Stimulated activated CD4-positive, alpha-beta T cell treated with anti-CD3 and anti-CD28 coated beads, Interleukin-4, amount 100 ng/mL, for 48 hours (primary cell): ENCODE measurements around the gene UBE2Q2.
A peak's percentile ranks its signal among the peaks of the same experiment; 100 is the strongest.
"Not testable (repeated sequence)": the region's sequence is repeated elsewhere in the genome, so short reads cannot be mapped to it uniquely, and the experiment has no call there.

Experiments used
- DNase-seq, 2 donors: peaks; one replicate each; pipeline ENCODE4 v3.0.0-alpha.2; 2020; ENCODE audit warnings: low read depth in 2 of 2

Gene UBE2Q2

DNA sequence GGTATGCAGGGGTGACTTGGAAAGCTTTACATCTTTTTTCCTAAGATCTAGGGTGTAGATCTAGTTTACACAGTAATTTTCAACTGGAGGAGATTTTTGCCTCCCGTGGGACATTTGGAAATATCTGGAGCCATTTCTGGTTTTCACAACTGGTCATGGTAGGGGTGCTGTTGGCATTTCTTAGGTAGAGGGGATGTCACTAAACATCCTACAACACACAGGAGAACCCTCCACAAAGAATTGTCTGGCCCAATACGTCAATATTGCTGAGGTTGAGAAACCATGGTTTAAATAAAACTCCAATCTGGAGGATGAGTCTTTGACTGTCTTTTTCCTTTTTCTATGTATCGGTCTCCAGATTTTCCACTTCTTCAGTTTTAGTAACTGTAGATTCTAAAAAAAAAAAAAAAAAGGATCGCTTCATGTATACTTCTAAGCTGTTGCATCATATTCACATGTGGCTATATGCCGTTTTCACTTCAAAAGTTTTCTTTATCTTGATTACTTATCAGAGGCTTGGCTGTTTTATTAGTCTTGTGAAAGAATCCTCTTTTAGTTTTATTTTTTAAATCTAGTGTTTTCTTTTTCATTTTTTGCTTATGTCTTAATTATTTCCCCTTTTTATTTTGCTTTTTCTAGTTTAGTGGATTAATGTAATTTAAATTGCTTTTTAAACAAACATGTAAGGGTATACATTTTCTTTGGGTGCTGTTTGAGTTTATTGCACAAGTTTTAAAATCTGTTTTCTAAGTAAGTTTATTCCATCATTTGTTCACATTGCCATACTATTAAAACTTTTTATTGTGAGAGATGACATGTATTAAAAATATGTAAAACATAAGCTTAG lies 21.2 kb downstream of the UBE2Q2 start:
- no peak for DNase-seq

DNA sequence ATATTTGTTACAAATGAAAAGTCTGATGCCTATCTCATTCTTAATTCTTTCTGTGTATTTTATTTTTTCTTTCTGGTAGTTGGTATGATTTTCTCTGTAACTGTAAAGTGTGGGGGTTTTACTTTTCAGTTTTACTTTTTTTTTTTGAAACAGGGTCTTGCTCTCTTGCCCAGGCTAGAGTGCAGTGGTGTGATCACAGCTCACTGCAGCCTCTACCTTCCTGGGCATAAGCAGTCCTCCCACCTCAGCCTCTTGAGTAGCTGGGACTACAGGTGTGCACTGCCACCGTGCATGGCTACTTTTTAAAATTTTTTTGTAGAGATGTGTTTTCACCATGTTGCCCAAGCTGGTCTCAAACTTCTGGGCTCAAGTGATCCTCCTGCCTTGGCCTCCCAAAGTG lies 22.8 kb downstream of the UBE2Q2 start:
- not testable (repeated sequence) for DNase-seq

DNA sequence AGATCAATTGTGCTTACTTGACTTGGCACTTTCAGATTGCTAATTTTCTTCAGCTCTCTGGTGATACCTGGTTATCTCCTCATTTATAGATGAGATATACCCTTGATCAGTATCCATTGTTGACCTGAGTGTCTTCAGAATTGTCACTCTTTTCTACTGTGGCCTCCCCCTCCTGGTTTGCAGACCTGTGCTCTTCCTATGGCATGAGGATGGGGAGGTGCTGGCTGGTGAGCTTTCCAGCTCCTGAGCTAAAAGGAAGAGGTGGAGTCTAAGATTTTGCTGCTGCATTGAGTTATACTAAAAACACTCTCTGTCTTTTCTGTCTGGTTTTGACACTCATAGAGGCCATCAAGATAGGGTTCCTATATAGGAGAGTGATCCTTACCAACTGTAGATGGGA lies 23.7 kb downstream of the UBE2Q2 start:
- DNase-seq, result no peak

DNA sequence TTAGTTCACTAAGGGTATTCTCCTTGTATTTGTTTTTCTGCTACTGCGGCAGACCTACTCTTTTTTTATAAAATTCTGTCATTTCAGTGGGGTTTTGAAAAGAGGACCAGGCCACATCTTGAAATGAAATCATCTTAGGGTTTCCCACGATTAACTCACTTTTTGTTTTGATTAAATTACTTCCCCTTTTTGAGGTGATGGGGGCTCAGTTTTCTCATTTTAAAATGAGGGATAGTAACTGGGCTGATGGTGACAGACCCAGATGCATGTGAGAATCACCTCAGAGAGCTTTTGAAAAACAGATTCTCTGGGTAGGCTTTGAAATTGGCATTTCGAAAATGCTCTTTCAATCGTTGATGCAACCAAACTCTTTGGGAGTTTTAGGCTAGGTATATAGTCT lies 24.2 kb downstream of the UBE2Q2 start:
- no peak for DNase-seq

DNA sequence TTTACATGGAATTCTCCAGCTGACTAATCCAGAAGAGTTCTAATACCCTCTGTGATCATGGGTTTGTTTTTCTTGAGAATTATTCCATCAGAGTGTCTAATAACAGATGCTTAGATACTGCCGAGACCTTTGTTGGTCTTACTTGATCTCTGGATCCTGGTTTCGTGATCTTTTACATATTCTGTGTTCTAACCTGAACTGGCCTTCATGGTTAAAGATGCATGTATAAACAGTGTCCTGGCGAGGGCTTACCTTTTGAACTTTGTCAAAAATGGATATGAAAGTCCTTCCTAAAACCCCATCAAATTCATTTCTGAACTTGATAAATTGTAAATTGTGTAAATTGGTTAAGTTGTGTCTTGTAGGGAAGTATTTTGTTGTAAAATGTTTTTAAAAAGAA lies 24.8 kb downstream of the UBE2Q2 start:
- DNase-seq, result no peak

DNA sequence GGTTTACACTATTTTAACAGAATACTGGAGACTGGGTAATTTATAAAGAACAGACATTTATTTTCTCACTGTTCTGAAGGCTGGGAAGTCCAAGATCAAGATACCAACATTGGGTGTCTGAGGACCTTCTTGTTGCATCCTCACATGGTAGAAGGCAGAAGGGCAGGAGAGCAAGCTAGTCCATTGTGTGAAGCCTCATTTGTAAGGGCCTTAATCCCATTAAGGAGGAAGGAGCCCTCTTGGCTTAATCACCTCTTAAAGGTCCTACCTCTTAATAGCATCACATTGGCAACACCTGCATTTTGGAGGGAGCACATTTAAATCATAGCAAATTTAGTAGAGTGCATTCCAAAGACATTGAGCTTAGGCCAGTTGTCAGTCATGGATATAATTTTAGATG lies 26.2 kb downstream of the UBE2Q2 start:
- DNase-seq, result no peak

DNA sequence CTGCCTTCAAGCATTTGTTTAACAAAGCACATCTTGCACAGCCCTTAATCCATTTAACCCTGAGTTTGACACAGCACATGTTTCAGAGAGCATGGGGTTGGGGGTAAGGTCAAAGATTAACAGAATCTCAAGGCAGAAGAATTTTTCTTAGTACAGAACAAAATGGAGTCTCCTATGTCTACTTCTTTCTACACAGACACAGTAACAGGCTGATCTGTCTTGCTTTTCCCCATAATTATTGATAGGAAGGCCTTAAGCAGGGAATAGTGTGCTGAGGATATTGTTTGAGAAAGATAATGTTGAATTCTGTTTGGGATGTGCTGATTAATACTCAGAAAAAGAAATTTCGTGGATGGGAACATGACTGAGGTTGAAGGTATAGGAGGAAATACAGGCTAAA lies 28.3 kb downstream of the UBE2Q2 start:
- not testable (repeated sequence) for DNase-seq

DNA sequence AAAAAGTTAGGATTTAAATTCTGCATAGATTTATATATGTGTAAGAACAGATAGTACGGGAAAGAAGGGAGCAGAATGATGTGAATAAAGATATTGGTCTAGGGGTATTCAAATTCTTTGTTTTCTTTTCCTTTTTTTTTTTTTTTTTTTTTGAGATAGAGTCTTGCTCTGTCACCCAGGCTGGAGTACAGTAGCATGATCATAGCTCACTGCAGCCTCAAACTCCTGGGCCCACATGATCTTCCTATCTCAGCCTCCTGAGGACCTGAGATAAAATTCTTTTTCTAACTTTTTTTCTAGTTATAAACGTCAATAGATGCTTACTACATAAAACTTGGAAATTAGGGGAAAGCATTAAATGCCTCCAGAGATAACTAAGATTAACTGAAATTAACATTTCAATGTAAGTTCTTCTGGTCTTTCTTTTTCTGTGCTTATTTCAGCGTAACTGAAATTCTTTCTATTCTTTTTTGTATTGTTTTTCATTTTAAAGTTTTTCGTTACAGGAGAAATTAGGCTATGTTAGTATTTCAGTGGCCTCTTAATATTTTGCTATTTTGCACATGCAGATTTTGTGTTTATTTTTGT lies 29.2 kb downstream of the UBE2Q2 start:
- no peak for DNase-seq

DNA sequence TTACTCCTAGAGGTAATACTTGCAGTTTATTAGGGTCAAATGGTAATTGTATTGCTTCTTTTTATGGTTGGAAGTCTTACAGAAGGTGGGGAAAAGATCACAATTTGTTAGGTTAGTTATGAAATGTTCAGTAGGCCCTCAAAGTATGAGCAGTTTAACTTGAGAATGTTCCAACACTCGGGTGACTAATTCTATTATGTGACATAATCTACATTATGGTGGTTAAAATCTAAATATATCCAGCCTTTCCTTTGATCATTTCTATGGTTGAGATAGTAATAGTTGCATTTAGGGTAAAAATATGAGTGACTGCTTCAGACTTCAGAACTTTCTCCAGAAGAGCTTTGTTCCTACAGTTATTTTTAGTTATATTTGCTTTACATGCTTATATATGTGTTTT lies 40.8 kb downstream of the UBE2Q2 start:
- DNase-seq, result no peak

DNA sequence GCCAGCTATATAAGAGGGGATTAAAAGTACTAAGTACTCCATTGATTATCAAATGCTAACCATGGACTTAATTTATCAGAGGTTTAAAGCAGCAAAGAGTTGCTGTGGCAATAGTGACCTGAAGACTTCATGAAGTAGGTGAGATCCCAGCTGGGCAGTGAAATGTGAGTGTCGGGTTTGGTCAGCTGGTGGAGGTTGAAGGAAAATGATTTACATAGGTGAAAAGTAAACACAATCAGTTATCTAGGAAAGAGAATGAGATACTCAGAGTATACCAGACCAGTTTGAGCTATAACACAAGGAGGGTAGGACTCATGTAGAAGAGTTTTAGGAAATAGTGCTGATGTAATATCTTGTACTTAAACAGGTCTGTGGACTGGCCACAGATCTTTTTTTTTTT lies 43.9 kb downstream of the UBE2Q2 start:
- no peak for DNase-seq

DNA sequence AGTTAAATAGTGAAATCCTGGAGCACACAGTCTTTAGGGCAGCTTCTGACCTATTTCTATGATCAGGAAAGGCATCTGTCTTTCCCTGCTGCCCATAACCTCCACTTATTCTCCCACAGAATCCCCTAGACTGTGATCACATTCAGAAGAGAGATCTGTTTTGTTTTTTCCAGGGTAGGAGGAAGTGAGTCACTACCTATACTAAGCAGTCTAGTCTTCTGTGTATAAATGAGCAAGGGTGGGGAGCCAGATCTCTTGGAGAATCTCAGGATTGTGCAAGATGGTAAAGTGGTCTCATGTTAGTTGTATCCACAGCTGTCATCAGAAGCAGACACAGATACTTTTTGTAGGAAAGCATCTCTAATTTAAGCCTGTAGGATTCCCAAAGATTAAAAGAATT lies 48.6 kb downstream of the UBE2Q2 start:
- DNase-seq, result no peak

DNA sequence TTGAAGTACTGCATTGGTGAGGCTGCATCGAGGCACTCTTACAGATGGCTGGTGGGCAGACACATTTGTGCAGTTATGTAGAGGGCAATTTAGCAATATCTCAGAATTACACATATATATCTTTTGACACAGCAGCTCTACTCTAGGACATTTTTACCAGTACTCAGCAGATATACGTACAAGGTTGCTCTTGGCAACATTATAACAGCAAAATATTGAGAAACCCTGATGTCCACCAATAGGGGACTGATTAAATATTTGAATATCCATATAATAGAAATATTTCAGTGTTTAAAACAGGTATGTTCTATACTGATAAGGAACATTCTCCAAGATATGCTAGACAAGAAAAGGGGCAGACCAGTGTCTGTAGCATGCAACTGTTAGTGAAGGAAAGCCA lies 52.5 kb downstream of the UBE2Q2 start:
- DNase-seq, result no peak

DNA sequence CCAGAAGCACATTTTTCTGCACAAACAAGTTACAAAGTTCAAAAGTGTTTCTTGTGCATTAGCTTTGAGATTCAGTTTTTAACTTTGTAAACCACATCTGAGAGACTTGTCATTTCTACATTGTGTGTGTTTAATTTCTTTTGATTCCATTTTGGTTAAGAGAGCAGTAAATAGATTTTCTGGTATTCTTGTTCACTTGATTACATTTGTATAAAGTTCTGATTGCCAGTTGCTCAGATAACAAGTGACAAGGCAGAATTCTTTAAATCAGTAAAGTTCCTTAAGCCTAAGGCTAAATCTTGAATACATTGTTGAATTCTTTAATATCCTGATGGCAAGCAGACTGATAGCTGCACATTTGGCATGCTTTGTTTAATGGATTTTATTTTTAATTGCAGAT lies 57.3 kb downstream of the UBE2Q2 start:
- DNase-seq, result no peak

DNA sequence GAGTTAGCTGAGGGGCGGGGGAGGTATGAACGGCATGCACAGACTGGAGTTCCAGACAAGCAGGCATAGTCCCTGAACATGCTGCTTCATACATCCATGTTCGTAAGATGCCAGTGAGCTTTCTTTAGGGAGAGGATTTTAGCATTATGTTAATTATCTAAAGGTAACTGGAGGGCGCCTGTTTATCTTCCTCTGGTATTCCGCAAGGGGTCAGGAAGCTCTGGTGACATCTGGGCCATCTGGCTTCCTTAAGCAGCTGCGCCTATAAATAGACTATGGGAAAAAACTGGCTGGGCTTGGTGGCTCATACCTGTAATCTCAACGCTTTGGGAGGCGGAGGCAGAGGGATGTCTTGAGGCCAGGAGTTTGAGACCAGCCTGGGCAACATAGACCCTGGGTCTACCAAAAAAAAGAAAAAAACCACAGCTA lies 58.9 kb downstream of the UBE2Q2 start:
- no peak for DNase-seq

DNA sequence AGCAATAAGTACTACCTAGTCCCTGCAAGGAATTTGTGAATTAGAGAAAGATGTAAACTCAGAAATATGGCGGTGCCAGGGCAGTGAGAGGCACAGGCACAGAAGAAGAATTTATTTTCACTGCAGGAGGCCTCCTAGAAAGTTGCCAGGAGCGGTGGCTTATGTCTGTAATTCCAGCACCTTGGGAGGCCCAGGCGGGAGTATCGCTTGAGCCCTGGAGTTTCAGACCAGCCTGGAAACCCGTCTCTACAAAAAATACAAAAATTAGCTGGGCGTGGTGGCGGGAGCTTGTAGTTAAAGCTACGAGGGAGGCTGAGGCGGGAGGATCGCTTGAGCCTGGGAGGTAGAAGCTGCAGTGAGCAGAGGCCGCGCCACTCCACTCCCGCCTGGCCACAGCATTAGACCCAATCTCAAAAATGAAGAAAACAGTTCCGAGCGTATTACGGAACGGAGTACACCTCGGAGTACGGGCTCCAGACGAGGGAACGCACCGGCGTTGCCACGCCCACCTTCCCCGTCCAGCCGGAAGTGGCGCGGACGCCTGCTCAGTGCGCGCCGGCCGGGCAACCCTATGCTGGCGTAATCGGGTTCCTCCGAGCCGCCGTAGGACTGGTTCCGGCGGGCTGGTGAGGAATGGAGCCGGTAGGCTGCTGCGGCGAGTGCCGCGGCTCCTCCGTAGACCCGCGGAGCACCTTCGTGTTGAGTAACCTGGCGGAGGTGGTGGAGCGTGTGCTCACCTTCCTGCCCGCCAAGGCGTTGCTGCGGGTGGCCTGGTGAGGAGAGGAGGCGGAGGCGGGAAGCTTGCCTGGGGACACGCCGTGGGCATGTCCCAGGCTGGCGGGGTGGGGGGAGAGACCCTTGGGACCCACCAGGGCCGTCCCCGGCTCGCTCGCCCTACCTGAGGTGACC lies 60.3 kb downstream of the UBE2Q2 start, which contains the start of gene FBXO22:
TSS of gene FBXO22 (plus strand) at position 548 of the 909 bp plus-strand sequence. CDS start at position 634, 86 bp downstream.
- DNase-seq, result peak; percentile 89 to 91

DNA sequence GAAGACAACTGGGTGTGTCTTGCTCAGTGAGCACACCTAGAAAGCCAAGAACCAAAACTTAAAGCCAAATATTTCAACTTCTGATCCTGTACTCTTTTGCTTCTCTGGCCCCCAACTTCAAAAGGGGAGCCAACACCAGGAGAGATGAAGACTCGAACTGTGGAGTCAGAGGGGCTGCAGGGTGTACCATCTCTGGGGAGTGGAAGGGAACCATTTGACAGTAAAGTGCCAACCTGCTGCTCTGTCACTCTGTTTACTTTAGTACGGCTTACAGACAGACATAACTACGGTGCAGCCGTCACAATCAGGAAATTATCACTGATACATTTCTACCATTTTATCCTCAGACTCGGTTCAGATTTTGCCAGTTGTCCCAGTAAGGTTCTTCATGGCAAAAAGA lies 62.0 kb downstream of the UBE2Q2 start:
- no peak for DNase-seq

DNA sequence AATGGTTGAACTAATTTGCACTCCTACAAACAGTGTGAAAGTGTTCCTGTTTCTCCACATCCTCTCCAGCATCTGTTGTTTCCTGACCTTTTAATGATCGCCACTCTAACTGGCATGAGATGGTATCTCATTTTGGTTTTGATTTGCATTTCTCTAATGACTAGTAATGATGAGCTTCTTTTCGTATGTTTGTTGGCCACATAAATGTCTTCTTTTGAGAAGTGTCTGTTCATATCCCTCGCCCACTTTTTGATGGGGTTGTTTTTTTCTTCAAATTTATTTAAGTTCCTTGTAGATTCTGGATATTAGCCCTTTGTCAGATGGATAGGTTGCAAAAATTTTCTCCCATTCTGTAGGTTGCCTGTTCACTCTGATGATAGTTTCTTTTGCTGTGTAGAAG lies 67.1 kb downstream of the UBE2Q2 start:
- DNase-seq, result not testable (repeated sequence)

DNA sequence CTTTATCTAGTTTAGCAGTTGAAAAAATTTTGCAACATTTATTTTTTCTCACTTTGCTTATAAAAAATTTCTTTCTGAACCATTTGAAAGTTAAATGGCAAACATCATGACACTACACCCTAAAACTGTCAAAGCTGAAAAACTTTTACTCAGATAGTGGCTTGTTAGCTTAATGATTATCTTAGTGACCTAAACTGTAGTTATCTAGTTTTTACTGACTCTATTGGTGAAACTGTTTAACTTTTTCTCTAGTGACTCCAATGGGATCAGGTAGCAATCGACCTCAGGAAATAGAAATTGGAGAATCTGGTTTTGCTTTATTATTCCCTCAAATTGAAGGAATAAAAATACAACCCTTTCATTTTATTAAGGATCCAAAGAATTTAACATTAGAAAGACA lies 73.7 kb downstream of the UBE2Q2 start:
- DNase-seq, result no peak

DNA sequence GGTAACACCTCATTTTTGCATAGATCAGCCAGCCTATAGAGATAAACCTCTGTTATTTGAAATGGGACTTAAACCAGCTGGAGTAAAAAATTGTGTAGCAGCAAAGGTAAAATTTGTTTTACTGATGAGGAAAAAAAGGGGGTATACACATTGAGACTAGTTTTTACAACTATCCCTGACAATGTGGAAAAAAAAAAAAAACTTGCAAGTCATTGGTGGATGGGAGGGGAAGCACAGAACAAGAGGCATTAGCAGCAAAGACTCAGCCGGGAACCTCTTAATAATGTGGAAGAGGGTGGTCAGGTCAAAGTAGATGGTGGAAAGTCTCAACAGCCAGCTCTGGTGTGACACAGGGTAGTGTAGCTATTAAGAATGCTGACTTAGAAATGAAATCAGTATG lies 74.9 kb downstream of the UBE2Q2 start:
- DNase-seq, result no peak

DNA sequence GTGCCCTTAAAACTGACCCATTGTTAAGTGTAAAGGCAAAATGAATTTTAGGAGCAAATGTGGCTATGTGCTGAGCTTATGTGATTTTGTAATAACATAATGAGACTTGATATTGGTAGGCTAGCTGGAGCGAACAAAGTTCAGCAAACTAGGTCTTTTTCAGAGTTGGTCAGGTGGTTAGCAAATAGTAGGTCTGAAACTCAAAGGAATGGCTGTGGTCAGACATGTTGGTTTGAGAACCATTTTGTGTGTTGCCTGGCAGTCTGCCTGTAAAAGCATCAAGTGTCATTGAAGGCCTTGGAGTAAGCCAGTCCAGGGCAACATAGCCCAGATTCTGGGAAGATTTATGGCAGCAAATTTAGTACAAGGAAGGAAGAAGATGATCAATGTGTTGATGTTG lies 76.8 kb downstream of the UBE2Q2 start:
- no peak for DNase-seq

DNA sequence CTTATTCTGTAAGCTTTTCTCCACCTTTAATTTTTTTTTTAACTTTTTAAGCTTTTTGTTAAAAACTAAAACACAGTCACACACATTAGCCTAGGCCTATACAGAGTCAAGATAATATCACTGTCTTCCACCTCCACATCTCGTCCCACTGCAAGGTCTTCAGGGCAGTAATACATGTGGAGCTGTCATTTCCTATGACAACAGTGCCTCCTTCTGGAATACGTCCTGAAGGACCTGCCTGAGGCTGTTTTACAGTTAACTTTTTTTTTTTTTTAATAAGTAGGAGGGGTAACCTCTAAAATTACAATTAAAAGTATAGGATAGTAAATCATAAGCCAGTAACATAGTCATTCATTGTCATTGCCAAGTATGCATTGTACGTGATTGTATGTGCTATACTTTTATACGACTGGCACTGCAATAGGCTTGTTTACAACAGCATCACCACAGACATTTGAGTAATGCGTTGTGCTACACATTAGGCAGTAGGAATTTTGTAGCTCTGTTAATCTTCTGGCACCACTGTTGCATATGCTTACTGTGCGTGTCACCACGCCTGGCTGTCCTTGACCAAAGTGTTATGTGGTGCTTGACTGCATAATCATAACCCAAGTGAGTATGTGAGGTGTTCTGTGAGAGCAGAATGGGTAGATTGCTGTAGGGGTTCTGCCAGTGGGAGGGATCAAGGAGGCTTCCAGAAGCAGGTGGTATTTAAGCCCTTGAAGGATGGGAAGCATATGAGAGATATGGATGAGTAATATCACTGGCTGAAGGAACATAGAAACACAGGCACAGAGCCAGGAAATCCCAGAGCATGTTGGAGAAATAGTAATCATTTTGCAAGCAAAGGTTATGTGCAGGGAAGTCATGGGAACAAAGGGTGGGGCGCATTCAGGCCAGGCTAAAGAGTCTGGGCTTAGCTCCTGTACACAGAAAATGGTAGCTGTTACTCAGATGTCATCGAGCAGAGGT lies 78.8 kb downstream of the UBE2Q2 start:
- DNase-seq, result no peak
